Stimulated activated CD8-positive, alpha-beta memory T cell treated with anti-CD3 and anti-CD28 coated beads, Interleukin-2, amount 100 ng/mL, for 48 hours (primary cell): ENCODE measurements around the gene LPIN2.

ENCODE experiments used
- DNase-seq, 2 donors: peaks; one replicate each; pipeline ENCODE4 v3.0.0-alpha.2; 2020; ENCODE audit warnings: low read depth in 2 of 2

Gene LPIN2

DNA sequence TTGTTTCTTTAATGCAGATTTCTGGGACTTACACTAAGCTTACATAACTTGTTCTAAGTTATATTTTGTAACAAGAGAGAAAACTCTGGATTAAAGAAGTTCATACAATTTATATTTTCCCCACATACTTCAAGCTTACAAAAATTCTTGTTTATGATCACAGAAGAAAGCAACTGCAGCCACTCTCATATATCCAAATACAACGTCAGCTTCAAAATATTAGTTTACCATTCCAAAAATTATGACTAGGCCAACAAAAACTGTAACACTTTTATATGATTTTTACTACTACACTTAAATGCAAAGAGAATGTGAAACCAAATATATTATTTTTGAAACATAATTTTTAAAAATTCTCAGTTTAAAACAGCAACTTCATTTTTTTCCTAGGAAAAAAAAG lies 30.9 kb downstream of the LPIN2 start:
- DNase-seq, result no peak

DNA sequence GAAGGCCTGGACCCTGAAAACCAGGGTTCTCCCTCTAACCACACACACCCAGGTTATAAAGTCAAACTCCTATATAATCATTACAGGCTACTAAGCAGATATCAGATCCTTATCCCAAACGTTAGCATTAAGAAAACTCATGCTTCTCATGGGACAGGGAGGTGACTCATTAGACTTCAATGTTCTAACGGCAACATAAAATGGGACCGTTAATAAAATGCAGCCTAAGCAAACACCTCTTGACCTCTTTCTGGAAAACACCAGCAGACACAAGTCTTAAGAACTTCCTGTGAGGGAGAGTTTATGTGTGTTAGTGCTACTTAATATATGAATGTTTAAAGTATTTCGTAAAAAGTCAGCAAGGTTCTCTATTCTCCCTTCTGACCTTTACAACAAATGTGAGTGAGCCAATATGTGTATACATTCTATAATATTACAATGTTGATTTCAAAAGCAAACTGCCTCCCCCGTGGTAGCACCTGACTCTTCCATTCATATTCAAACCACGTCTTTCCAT lies 31.7 kb downstream of the LPIN2 start:
- no peak for DNase-seq

DNA sequence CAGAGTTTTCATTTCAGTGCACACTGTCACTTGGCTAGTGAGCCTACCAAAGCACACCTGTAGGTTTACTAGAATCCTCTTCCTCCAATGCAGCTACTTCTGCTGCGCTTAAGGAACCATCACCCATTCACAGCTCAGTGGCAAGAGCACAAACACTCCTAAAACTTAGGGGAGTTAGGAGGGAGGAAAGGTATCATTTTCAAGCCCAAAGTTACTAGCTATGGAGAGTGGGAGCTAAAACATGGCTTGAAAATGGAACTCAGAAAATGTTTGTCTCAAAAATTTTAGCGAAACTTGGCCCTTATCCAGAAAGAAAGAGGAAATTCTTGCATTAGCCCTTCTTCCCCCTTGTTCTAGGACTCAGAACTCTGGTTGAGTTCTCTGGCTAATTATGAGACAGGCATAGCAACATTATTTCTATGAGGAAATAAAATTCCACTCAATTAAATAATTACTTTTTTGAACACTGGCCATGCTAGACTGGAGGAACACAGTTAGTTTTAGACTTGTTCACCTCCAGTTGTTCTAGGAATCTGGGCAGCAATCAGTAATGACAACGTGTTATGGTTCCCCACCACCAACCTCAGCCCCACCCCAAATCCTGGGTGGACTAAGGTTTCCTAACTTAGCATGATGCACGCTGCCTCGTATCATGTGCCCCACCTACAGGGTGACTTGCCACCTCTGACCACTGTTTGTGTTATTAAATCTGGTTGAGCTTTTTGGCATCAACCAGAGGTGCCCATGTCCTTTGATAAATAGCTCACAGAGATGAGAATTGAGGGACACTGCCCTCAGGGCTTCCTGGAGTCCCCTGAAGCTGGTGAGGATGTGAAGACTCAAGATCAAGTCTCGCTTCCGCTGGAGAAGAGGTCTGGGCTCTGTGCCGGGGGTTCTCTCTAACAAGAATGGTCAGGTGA lies 32.8 kb downstream of the LPIN2 start:
- no peak for DNase-seq

GRCh38 chr18:2979129-2979528 lies 33.8 kb downstream of the LPIN2 start:
- no peak for DNase-seq

GRCh38 chr18:2978661-2979106 lies 34.3 kb downstream of the LPIN2 start:
- DNase-seq, result no peak

GRCh38 chr18:2978208-2978607 lies 34.7 kb downstream of the LPIN2 start:
- DNase-seq, result no peak

DNA sequence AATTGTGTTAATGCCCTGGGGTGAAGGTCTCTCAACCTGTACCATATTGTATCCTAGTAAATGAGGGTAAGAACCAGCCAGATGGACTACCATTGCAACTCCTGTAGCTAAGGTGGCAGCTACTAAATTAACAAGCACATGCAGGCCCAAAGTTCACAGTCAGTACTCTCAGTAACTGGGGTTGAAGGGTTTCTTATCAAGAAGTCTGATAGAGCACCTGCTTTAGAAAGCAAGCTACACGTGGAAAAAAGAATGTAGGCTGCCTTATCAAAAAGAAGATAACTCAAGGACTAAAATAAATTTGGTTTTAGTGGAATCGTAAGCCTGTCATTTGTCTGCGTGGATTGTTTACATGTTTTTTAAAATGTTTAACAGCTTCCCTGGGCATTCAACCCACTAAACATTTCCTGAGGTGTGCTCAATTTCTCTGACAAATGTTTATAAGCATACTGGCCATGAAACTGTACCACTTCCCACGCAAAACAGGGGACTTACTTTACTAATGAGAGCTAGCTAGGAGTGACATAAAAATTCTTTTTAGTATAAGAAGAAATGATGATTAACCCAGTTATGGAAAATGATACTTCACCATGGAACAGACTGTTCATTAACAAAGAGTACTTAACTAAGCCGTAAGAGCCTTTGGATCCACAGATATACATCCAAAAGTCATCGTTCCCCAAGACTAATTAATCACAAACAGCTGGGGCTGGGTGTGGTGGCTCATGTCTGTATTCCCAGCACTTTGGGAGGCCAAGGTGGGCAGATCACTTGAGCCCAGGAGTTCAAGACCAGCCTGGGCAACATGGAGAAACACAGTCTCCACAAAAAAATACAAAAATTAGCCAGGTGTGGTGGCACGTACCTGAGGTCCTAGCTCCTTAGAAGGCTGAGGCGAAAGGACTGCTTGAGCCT lies 36.5 kb downstream of the LPIN2 start:
- DNase-seq, result no peak

GRCh38 chr18:2974731-2975130 lies 38.2 kb downstream of the LPIN2 start:
- DNase-seq, result no peak

DNA sequence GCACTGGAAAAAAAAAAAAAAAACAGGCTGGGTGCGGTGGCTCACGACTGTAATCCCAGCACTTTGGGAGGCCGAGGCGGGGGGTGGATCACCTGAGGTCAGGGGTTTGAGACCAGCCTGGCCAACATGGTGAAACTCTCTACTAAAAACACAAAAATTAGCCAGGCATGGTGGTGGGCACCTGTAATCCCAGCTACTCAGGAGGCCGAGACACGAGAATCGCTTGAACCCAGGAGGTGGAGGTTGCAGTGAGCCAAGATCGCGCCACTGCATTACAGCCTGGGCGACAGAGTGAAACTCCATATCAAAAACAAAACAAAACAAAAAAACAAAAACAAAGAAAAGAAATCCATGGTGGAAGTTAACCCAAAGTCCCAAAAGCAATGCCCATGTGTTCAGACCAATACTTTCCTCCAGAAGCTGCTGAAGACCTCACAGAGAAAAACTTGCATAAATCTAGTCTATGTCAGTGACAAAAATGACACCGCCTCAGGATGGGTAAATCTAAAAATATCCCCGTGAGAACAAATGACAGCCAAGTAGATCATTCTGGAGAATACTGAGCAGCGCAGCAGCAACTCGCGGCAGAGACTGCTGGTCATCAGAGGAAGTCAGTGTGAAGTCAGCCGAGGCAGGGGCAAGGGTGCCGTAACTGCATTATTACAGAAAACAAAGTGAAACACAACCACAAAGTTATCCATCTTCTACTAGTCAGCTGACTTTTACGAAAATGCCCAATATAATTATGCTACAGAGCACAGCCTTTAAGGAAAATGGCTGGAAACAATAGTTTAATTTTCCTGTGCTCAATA lies 41.0 kb downstream of the LPIN2 start:
- DNase-seq, result peak; percentile 31 to 57

DNA sequence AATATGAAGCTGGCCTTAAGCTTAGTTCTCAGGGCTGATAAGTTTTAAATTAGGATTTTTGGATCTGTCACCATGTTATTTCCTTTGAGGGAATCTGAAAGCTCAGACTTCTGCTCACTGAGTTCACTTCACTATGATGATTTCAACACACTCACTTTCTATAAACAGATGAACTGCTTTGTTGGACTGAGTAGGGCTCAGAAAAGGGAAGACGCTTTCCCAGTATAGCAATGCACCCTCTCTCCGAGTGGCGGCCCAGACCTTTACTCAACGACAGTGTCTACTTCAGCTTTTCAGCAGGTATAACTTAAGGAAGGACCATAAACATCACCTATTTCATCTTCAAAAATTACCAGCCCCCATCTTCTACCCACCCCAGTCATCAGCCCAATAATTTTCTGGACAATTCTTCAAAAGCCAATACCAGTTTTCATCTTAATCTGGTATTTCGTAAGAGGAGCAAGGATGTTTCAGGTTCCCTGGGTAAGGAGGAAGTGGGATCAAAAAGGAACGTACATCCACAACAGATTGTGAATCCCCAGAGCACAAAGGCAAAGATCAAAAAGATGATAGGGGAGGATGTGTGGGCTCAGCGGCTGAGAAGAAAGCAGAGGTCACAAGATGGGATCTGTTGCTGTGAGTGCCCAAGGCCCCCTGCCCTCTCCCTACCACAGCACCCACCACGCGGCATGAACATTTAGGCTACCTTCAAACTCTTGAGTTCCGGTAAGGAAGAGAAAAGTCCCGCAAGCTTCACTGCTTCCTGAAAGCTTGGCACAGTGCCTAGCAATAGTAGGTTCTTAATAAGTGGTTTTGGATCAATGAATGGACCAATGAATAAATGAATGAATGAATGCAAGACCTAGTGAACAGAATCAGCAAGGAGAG lies 41.9 kb downstream of the LPIN2 start:
- no peak for DNase-seq

GRCh38 chr18:2970344-2970743 lies 42.6 kb downstream of the LPIN2 start:
- DNase-seq, result no peak

GRCh38 chr18:2969695-2970094 lies 43.2 kb downstream of the LPIN2 start:
- DNase-seq, result no peak

GRCh38 chr18:2968606-2969005 lies 44.3 kb downstream of the LPIN2 start:
- DNase-seq, result no peak

DNA sequence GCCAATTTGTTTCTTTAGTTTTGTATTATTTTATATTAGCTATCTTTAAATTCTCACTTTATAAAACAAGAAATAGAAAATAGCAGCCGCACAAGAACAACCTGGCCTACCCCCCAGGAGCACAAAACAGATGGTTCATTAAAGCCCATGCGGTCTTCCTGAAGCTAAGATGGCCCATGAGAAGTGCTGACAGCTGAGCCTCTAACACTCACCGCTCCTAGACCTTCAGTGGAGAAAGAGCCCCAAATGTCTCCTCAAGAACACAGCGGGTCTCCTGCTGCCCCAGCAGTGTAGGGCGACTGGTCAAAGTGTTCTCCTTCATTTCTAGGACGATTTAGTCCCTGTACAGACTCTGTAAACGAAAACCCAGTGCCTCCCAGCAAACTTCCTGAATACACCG lies 45.1 kb downstream of the LPIN2 start:
- DNase-seq, result no peak

DNA sequence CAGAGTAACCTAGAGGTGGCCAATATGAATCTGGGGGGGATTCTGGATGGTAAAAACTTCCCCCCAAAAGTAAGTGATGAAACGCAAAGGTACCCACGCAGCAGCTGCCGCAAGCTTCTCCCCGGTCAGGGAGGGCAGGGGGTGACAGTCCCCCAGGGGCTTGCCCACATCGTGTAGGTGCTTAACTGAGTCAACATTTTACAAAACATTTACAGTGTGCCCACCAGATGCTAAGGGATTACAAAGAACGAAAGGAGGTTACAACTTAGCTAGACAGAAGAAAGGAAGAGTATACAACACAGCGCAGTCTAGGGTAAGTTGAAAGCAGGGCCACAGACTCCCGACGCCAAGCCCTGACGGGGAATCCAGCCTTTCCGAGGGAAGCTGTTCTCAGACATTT lies 45.6 kb downstream of the LPIN2 start:
- DNase-seq, result no peak

DNA sequence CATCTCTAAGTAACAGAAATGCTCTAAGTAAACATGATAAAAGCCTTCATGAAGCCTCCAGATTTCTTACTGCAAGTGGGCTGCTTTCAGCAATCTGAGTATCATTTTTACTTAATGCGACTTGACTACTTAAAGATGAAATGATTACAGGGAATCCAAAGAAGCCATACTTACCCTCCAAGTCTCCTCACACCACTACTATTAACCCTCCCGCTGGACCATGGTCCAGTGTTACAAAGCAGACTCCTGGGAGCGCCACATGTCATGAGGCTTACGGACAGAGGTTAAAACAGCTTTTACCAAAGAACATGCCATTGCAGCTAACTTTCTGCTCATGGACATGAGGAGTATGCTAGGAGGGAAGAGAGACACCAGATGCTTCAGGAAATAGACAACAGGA lies 46.4 kb downstream of the LPIN2 start:
- no peak for DNase-seq

GRCh38 chr18:2965797-2966196 lies 47.1 kb downstream of the LPIN2 start:
- DNase-seq, result no peak

GRCh38 chr18:2964361-2965010 lies 48.5 kb downstream of the LPIN2 start:
- no peak for DNase-seq
